ENCODE measurements around the gene AP1AR.

AP1AR gene

GRCh38 chr4:112222219-112222955 is 9.2 kb upstream of the AP1AR start:
- no peak for DNase-seq (ENCODE audit: low read depth in 2 of 2)

- DNase-seq (ENCODE audit: low read depth in 2 of 2), result no peak
Observed at GRCh38 chr4:112225157-112225556, 6.4 kb upstream of the AP1AR start.

DNA sequence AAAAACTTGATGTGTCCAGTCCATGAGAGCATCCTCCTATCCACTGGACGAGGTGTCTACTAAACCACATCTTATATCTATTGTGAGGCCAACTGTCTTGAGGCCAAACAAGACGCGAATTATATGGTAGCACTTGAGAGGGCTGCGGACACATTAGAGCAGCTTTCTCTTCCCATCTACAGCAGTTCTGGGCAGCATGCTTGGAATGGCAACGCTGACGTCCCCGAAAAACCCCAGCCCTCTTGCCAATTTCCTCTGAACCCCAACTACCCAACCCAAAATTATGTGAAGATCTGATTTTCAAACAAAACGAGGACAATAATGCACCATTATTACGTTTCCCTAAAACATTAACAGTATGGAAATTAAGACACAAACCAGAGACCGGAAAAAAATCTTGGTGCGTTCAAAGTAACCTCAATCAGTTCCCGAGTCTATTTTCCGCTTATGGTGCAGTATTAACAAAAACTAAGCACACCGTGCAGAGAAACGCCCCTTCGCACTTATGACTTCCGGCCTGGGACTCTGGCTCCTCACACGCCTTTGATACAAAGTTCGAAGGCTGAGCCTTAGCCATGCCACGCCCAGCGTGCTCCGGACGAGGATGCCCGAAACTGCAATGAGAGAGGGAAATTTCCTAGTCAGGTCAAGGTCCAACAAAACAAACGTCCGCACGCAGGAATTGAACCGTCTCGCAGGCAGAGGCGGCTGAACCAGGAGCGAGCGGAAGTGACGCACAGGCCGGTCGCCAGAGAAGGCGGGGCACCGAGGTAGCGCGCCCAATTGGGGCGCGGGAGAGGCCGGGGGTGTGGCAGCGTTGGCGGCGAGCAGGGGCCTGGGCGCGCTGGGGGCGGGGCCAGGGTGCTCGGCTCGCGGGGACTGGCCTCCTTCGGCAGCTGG is 458 bp upstream of the AP1AR start:
- DNase-seq (ENCODE audit: low read depth in 2 of 2), result peak; percentile 90 to 95

DNA sequence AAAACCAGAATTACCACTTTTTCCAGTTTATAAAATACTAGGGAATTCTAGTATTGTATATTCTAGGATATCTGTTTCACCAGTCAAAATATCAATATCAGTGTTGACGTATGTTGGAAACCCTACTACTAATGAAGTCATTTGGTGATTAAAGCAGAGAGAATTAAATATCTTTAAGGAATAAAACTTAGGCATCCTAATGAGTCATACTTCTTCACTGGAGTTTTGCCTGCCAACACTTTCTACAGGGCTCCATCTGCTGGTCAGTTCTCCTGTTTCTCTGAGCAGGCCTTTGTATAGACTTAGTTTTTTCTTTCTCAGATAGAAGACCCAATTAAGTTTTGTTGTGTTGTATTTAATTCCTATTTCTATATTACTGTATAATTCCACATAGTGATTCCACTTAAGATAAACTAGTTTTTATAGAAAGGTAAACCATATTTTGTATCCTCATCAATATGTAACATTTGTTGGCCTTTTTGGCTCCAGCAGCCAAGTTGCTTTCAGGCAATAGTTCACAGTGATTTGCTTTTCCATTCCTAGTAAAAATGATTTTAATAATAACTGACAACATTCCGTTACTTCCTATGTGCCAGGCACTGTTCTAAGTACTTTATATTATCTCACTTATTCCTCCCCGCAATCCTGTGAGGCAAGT is 3.5 kb downstream of the AP1AR start:
- peak in 1 of 2 donors; percentile 27 for DNase-seq (ENCODE audit: low read depth in 2 of 2)

DNA sequence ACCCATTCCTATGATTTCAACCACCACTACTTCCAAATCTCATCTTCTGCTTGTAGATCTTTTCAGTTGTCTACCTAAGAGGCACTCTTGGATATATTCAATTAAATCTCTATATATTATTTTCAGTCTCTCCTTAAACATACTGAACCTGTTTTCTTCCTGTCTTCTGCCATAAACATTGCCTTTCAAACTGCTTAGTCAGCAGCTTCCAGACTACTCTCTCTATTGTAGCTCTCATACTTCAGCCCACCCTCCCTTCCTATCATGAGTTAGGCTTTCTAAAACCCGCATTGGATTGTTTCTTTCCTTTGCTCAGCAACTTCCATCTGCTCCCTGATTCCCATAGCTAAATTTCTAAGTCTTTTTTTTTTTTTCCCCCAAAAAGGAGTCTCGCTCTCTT is 4.5 kb downstream of the AP1AR start:
- no peak for DNase-seq (ENCODE audit: low read depth in 2 of 2)

GRCh38 chr4:112238833-112239232 is 7.2 kb downstream of the AP1AR start:
- no peak for DNase-seq (ENCODE audit: low read depth in 2 of 2)

DNA sequence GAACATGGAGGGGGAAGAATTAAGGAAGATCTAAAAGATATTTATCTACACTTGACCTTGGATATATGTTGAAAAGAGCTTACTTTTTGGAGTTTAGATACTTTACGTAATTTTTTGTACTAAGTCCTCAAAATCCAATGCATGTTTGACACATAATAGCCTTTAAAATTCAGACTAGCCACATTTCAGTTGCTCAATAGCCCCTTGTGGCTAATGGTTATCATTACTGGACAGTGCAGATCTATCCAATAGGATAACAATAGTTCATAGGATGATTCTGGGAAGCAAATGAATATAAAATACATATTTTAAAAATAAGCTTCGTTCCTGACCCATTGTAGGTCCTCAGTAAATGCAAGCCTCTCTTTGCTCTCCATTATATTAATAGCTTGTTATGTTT is 13.8 kb downstream of the AP1AR start:
- no peak for DNase-seq (ENCODE audit: low read depth in 2 of 2)

DNA sequence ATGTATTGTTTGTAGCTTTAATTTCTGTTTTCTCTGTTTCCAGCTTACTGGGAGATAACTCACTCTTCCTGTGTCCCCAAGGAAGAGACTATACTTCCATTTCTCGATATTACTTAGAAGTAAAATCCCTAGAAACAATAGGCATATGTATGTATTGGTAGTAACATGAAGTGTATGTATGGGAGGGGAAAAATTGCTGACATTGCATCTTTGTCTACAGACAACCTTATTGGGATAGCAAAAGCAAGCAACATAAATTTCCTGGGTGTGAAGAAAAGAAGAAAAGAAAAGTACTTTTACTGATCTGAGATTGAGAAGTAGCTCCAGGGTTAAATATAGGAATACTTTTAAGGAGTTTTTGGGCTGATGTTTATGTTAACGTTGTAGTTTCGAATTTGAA is 15.4 kb downstream of the AP1AR start:
- no peak for DNase-seq (ENCODE audit: low read depth in 2 of 2)

DNA sequence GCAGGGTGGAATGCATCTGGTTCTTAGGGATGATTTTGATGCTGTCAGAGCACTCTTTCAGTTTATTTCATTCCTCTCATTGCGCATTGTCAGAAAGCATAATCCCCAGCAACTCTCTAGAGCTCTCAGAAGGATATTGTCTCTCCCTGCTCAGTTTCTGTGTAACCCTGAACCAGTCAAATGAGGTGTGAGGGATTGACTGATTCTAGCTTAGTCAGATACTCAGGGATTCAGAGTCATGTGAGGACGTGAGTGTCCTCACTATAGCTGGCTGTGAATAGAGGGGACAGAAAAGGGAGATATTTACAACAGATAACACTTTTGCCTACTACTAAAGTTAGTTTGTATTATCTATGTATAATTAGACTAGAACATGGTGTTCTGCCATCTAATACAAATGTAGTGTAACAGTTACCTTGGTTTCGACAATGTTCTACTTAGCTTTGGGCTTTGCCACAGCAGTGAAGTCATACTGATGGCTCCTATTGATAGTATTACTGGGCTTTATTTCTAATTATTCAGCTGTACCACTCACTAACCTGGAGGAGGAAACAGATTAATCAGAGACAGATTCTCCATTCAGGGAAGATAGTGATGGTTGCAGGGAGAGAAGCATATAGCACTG is 19.5 kb downstream of the AP1AR start:
- DNase-seq (ENCODE audit: low read depth in 2 of 2), result no peak

DNA sequence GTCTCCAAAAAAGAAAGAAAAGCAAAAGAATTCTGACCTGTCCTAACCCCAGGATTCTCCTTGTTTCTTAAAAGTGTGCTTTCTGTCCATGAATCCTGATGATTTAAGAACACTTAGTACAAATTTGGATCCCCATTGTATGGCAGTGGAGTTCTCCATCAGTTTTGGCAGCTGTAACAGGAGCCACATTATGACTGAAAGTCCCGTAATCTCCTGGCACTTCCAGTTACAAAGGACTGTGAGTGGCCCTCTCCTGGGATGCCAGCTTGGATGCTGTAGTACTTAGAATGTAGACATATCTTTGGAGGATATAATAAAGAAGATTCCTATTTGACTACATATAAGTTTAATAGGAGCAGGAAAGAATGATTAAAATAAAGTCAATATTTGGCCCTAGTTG is 20.6 kb downstream of the AP1AR start:
- DNase-seq (ENCODE audit: low read depth in 2 of 2), result no peak

- no peak for DNase-seq (ENCODE audit: low read depth in 2 of 2)
Observed at GRCh38 chr4:112253382-112254000, 21.9 kb downstream of the AP1AR start.

DNA sequence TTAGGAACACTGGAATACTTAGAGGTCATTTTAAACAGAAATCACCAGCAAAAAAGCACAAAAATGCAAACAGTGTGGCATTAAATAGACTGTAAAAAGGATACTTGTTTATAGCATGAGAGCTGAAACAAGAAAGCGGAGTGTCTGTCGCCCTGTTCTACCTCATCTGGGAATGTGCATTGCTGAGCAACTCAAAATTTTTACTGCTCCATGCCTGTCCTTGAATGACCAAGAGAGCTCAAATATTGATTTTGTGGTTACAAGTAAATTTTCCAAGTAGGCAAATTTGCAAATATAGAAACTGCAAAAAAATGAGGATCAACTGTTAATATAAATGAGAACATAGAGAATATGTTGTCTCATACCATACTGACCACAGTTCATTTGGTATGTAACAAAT is 25.5 kb downstream of the AP1AR start:
- DNase-seq (ENCODE audit: low read depth in 2 of 2), result no peak

- no peak for DNase-seq (ENCODE audit: low read depth in 2 of 2)
Observed at GRCh38 chr4:112266823-112267222, 35.2 kb downstream of the AP1AR start.

DNA sequence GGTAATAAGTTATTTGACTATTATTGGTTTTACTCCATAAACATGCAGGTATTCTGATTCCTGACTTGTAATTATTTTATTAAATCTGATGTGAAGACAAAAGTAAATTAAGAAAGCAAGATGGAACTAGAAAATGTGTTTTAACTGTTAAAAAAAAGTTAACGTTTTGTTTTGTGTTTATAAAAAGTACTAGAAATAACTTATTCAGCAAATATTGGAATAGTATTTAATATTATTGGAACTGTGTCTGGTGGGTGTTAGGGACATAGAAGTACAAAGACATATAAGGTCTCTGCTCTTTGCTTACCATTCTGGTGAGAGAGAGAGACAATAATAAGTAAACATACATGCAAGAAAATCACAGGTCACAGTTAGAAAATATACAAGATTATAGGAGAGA is 38.5 kb downstream of the AP1AR start:
- no peak for DNase-seq (ENCODE audit: low read depth in 2 of 2)

DNA sequence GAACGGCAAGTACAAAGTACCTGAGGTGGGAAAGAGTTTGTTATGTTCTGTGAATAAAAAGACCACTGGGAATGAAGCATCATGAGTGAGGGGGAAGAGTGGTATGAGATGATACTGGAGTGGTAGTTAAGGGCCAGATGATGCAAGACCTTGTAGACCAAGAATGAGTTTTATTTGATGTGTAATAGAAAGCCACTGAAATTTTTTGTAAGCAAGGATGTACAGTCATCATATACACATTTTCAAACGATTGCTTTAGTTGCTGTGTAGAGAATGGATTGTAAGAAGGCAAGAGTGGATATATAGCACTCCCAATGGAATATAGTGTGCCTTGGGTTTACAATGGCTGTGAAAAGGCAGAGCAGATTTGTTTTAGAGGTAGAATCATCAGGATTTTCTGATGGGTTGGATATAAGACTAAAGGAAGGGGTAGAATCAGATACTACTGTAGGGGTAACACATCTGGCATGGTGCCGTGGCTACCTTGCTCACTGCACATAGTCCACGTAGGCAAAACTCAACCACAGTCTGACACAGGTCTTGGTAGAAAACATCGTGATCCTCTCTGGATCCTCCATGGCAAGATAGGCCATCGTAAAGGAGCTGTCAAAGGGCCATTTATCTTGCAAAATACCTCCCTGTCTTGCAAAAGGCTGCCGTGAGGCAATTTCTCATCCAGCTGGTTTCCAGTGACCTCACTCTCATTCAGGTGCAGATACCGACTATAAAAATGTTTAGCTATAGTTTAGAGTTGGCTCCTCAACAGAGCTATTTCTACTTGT is 39.2 kb downstream of the AP1AR start:
- no peak for DNase-seq (ENCODE audit: low read depth in 2 of 2)

- no peak for DNase-seq (ENCODE audit: low read depth in 2 of 2)
Observed at GRCh38 chr4:112272292-112272691, 40.7 kb downstream of the AP1AR start.

GRCh38 chr4:112274959-112275358 is 43.4 kb downstream of the AP1AR start:
- DNase-seq (ENCODE audit: low read depth in 2 of 2), result no peak

GRCh38 chr4:112276113-112276512 is 44.5 kb downstream of the AP1AR start:
- no peak for DNase-seq (ENCODE audit: low read depth in 2 of 2)

- DNase-seq (ENCODE audit: low read depth in 2 of 2), result no peak
Observed at GRCh38 chr4:112277220-112277619, 45.6 kb downstream of the AP1AR start.

DNA sequence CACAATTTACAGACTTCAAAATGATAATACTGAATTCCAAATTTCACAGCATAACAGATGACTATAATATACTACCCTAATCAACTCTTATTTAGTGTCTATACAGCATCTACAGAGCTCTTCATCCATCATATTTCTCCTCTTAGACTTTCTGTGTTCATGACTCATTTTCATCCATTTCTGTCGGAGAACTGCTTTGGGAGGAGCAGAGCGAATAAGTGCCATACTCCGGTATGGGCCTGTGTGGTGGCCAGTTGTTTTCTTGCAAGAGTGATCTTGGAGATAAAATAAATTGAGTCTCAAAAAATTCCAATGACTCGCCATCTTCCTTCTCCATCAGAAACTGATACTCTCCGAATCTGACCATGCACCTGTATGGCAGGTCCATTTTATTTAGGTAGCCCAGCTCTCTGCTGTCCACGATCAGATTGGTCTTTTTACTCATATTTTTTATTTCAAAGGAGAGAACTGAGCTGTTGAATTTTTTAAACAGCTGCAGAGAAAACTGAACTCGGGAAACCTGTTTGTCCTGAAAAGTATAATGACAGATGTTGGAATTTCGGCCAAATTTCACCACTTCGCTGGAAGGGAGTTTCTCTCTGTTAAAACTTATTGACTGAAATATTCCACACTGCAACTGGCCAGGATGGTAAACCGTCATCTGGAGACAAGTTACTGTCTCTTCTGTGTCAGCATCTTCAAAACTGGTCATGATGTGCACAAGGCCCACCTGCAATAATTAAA is 46.3 kb downstream of the AP1AR start:
- no peak for DNase-seq (ENCODE audit: low read depth in 2 of 2)
